ENCODE results near the gene TAS1R3.

The TAS1R3 gene

DNA sequence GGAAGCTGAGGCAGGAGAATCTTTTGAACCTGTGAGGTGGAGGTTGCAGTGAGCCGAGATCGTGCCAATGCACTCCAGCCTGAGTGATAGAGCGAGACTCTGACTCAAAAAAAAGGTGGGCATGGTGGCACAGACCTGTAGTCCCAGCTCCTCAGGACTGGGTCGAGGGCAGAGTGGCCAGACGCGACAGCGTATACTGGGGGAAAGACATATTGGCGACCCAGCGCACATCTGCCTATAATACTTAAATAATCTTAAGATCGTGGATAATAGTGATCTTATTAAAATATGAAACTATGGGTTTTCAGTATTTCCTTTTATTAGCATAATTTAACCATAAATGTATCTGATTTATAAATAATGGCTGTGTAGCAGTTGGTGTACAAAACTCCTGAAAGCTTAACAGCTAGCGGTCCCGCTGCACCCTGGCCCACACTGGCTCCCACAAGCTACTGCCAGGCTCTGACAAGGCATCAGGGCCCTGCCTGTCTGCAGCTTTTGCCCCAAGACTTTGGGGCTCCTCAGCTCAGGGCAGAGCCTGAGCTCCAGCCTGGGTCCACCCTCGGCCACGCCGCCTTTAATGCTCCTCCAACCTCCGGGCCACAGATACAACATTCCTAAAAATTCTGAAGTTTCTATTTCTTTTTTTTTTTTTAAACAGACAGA lies 46.6 kb downstream of the TAS1R3 start:
- DNase-seq (ENCODE audit: low spot score) = no peak
- peak overlapping the region; percentile 90 for H3K27ac ChIP-seq
- POLR2A ChIA-PET (ENCODE audit: low non-redundant PET) = no interaction called here
- TF ChIP-seq, protein P1, sequence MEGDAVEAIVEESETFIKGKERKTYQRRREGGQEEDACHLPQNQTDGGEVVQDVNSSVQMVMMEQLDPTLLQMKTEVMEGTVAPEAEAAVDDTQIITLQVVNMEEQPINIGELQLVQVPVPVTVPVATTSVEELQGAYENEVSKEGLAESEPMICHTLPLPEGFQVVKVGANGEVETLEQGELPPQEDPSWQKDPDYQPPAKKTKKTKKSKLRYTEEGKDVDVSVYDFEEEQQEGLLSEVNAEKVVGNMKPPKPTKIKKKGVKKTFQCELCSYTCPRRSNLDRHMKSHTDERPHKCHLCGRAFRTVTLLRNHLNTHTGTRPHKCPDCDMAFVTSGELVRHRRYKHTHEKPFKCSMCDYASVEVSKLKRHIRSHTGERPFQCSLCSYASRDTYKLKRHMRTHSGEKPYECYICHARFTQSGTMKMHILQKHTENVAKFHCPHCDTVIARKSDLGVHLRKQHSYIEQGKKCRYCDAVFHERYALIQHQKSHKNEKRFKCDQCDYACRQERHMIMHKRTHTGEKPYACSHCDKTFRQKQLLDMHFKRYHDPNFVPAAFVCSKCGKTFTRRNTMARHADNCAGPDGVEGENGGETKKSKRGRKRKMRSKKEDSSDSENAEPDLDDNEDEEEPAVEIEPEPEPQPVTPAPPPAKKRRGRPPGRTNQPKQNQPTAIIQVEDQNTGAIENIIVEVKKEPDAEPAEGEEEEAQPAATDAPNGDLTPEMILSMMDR (conservative IDR thresholded peaks at IDR 0.05; ENCODE audit: low read depth) = no peak
- CTCF ChIA-PET = interaction anchor here (0.7 kb wide), 2 partner anchors 20 kb away, joined by 5 to 7 read pairs; no protein-coding TSS in a partner anchor

DNA sequence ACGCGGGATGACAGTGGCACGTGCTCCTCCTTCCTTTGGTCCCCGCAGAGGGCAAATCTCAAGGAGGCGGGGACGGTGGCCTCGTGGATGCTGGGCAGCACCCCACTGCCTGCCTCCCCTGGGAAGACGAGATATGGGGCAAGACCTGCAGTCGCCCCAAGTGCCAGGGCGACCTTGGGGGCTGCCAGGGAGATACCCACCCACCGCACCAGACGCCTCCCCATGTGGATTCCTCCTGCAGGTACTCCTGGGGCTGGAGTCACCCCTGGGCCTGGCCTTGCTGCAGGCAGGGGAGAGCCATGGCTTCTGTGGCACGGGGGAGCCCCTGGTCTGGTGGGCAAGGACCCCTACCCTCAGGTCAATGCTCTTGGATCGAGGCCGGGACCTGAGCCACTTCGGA lies 49.8 kb downstream of the TAS1R3 start:
- ChIA-PET POLR2A (ENCODE audit: low non-redundant PET) (no interaction called here), CTCF (no interaction called here)
- TF ChIP-seq, protein P1 (conservative IDR thresholded peaks at IDR 0.05; ENCODE audit: low read depth) = no peak
- H3K27ac ChIP-seq = peak overlapping the region; percentile 17; the same call in 1 of the 2 replicates
- no peak for DNase-seq (ENCODE audit: low spot score)

DNA sequence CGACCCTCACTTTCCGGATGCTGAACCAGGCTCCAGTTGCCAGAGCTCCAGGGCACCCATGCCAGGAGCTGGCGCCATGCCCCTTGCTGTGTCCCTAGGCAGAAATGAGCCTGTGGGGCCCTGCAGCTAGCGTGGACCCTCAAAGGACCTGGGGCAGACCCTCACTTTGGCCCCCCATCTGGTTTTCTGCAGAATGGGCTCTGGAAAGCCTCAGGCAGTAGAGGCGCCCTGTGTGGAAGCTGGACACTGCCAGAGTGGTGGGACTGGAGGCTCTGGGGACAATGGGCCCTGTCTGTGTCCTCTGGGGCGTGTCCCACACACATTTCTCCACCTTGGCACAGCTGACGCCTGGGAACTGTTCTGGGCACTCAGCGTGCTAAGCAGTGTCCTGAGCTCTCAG lies 50.2 kb downstream of the TAS1R3 start:
- POLR2A ChIA-PET (ENCODE audit: low non-redundant PET) = no interaction called here
- TF ChIP-seq, protein P1 (conservative IDR thresholded peaks at IDR 0.05; ENCODE audit: low read depth) = no peak
- H3K27ac ChIP-seq = peak overlapping the region; percentile 5
- CTCF ChIA-PET = no interaction called here
- DNase-seq (ENCODE audit: low spot score) = no peak
